H1 (cell line): ENCODE results near the gene EXTL1. TPM values are rescaled to one million over a fixed set of nuclear protein-coding genes. Genes with fewer than 3 reads are reported as not detected.

Experiments
- CTCF ChIA-PET: fragments of 300-600 bp; sonication (Branson Sonifier 250); formaldehyde crosslinking; loops from one replicate; lab custom pipeline; 2021; ENCODE audit not compliant: partially characterized antibody; lab: Charles Lee
- POLR2A ChIA-PET: fragments of 300-600 bp; sonication (Branson Sonifier 250); formaldehyde crosslinking; loops from one replicate; lab custom pipeline; 2021; ENCODE audit warnings: inconsistent platforms; ENCODE audit not compliant: partially characterized antibody; lab: Charles Lee
- DNase-seq, 2 experiments: peaks; one replicate each; pipeline versions ENCODE4 v3.0.0 to v3.0.0-alpha.2; 2010 to 2022; ENCODE audit warnings: low spot score in 2 of 2, low read depth in 1 of 2, mixed read lengths in 1 of 2
- FAIRE-seq: peaks from 2 replicates; lab custom pipeline; 2011; peaks lifted over from hg19 to GRCh38; lab: Jason Lieb, UNC
- H2AFZ ChIP-seq: 2 replicates; pipeline ENCODE4 v1.8.1; 2012; ENCODE audit warnings: low read length, inconsistent platforms
- H2AK5ac ChIP-seq: 2 replicates; pipeline ENCODE4 v1.6.1; 2013; ENCODE audit warnings: low read depth, low read length
- H2BK120ac ChIP-seq: replicated peaks from 2 replicates; pipeline ENCODE3; 2013; ENCODE audit warnings: low read depth, low read length, inconsistent platforms
- H2BK12ac ChIP-seq: 2 replicates; pipeline ENCODE4 v1.6.1; 2013; ENCODE audit warnings: low read depth, low read length
- H2BK15ac ChIP-seq: 2 replicates; pipeline ENCODE4 v1.6.1; 2013; ENCODE audit warnings: low read length
- H2BK20ac ChIP-seq: 2 replicates; pipeline ENCODE4 v1.6.1; 2013; ENCODE audit warnings: low read length
- H2BK5ac ChIP-seq: 2 replicates; pipeline ENCODE4 v1.6.1; 2013; ENCODE audit warnings: low read depth, low read length
- H3K14ac ChIP-seq: 2 replicates; pipeline ENCODE4 v1.6.1; 2013; ENCODE audit warnings: inconsistent platforms; ENCODE audit not compliant: insufficient read length
- H3K18ac ChIP-seq: 2 replicates; pipeline ENCODE4 v1.6.1; 2013; ENCODE audit warnings: low read length; ENCODE audit errors: extremely low read depth
- H3K23ac ChIP-seq: 2 replicates; pipeline ENCODE4 v1.6.1; 2013; ENCODE audit warnings: inconsistent platforms; ENCODE audit not compliant: insufficient read length
- H3K23me2 ChIP-seq: 2 replicates; pipeline ENCODE4 v1.6.1; 2013; ENCODE audit warnings: low read depth, low read length
- H3K27ac ChIP-seq: 2 replicates; pipeline ENCODE4 v1.6.1; 2011; ENCODE audit warnings: low read depth, low read length, inconsistent platforms
- H3K27me3 ChIP-seq, 4 experiments: replicated peaks in 1 of 4; 1 replicate in 1 of 4; 2 replicates in 3 of 4; pipeline versions ENCODE4 v1.6.1 to v1.8.1; 2011 to 2013; ENCODE audit warnings: low read length in 3 of 4, mild to moderate bottlenecking in 3 of 4, inconsistent platforms in 2 of 4, mixed read lengths in 2 of 4, moderate library complexity in 1 of 4; ENCODE audit not compliant: control insufficient read depth in 3 of 4, insufficient read depth in 3 of 4; ENCODE audit errors: extremely low read depth in 1 of 4
- H3K36me3 ChIP-seq, 4 experiments: 2 replicates each; pipeline versions ENCODE4 v1.6.1 to v1.8.1; 2011 to 2013; ENCODE audit warnings: mild to moderate bottlenecking in 4 of 4, low read length in 3 of 4, moderate library complexity in 2 of 4, control low read depth in 1 of 4, inconsistent platforms in 1 of 4; ENCODE audit not compliant: insufficient read depth in 4 of 4, control insufficient read depth in 2 of 4
- H3K4ac ChIP-seq: replicated peaks from 2 replicates; pipeline ENCODE3; 2013; ENCODE audit warnings: low read length, low read depth, mixed read lengths, inconsistent platforms; ENCODE audit not compliant: insufficient read length
- H3K4me1 ChIP-seq, 4 experiments: replicated peaks in 1 of 4; 1 replicate in 1 of 4; 2 replicates in 3 of 4; pipeline versions ENCODE4 v1.6.1 to v1.8.1; 2011 to 2013; ENCODE audit warnings: low read length in 3 of 4, inconsistent platforms in 2 of 4, mixed read lengths in 1 of 4; ENCODE audit not compliant: insufficient read depth in 4 of 4, control insufficient read depth in 3 of 4
- H3K4me2 ChIP-seq, 2 experiments: 2 replicates each; pipeline versions ENCODE4 v1.6.1 to v1.8.1; 2011 to 2013; ENCODE audit warnings: low read depth in 2 of 2, low read length in 2 of 2, control low read depth in 1 of 2, inconsistent platforms in 1 of 2, mild to moderate bottlenecking in 1 of 2; ENCODE audit not compliant: insufficient read depth in 1 of 2
- H3K4me3 ChIP-seq, 4 experiments: fragments of 200-600, 300-600 bp in 1 of 4; sonication (generic), shearing (Covaris generic), sonication (Bioruptor Twin) in 1 of 4; 2 replicates each; pipeline versions ENCODE4 v1.5.1 to v1.8.1; 2011 to 2016; ENCODE audit warnings: low read length in 4 of 4, low read depth in 3 of 4, control low read depth in 2 of 4, inconsistent platforms in 2 of 4, mild to moderate bottlenecking in 2 of 4, mixed read lengths in 1 of 4, moderate library complexity in 1 of 4; ENCODE audit not compliant: insufficient read depth in 2 of 4; ENCODE audit errors: extremely low read depth in 1 of 4
- H3K56ac ChIP-seq: replicated peaks from 2 replicates; pipeline ENCODE3; 2013; ENCODE audit warnings: low read depth, mild to moderate bottlenecking, mixed read lengths, low read length, inconsistent platforms; ENCODE audit not compliant: insufficient read length
- H3K79me1 ChIP-seq: 2 replicates; pipeline ENCODE4 v1.6.1; 2013; ENCODE audit warnings: low read depth, low read length, control low read depth
- H3K79me2 ChIP-seq, 2 experiments: 2 replicates each; pipeline versions ENCODE4 v1.6.1 to v1.8.1; 2012 to 2013; ENCODE audit warnings: low read length in 2 of 2, mild to moderate bottlenecking in 2 of 2, inconsistent platforms in 1 of 2; ENCODE audit not compliant: insufficient read depth in 2 of 2, control insufficient read depth in 1 of 2
- H3K9ac ChIP-seq, 4 experiments: replicated peaks in 1 of 4; 1 replicate in 1 of 4; 2 replicates in 3 of 4; pipeline versions ENCODE4 v1.6.1 to v1.8.1; 2011 to 2013; ENCODE audit warnings: low read depth in 3 of 4, low read length in 3 of 4, control low read depth in 2 of 4, mild to moderate bottlenecking in 2 of 4, moderate library complexity in 2 of 4, inconsistent platforms in 1 of 4; ENCODE audit errors: extremely low read depth in 1 of 4
- H3K9me3 ChIP-seq, 2 experiments: 2 replicates each; pipeline versions ENCODE4 v1.6.1 to v1.8.1; 2012 to 2013; ENCODE audit warnings: mild to moderate bottlenecking in 2 of 2, moderate library complexity in 2 of 2, control low read depth in 1 of 2, inconsistent platforms in 1 of 2, low read depth in 1 of 2, low read length in 1 of 2, mixed read lengths in 1 of 2; ENCODE audit not compliant: insufficient read depth in 2 of 2
- H4K20me1 ChIP-seq, 2 experiments: replicated peaks in 1 of 2; 2 replicates each; pipeline versions ENCODE3 to v1.8.1; 2011 to 2013; ENCODE audit warnings: inconsistent platforms in 2 of 2, low read length in 2 of 2, mild to moderate bottlenecking in 1 of 2; ENCODE audit not compliant: insufficient read depth in 2 of 2, control insufficient read depth in 1 of 2
- H4K5ac ChIP-seq: 2 replicates; pipeline ENCODE4 v1.6.1; 2013; ENCODE audit warnings: low read length, low read depth, mixed read lengths, inconsistent platforms; ENCODE audit not compliant: insufficient read length
- H4K8ac ChIP-seq: 2 replicates; pipeline ENCODE4 v1.8.0; 2013; ENCODE audit warnings: mild to moderate bottlenecking, moderate library complexity, low read length, inconsistent platforms; ENCODE audit not compliant: insufficient read depth; ENCODE audit errors: extremely low read depth
- H4K91ac ChIP-seq: replicated peaks from 2 replicates; pipeline ENCODE3; 2013; ENCODE audit warnings: low read length, mixed read lengths, inconsistent platforms; ENCODE audit not compliant: insufficient read length
- CHD2 ChIP-seq: IDR thresholded peaks from 2 replicates; pipeline ENCODE4 v1.6.1; 2012; ENCODE audit warnings: low read length, improper control_type of control experiment
- EP300 ChIP-seq, 2 experiments: IDR thresholded peaks; 1 replicate in 1 of 2; 2 replicates in 1 of 2; pipeline ENCODE4 v1.6.1; 2011 to 2012; ENCODE audit warnings: low read depth in 2 of 2, low read length in 2 of 2, mild to moderate bottlenecking in 2 of 2, borderline replicate concordance in 1 of 2, inconsistent platforms in 1 of 2, moderate library complexity in 1 of 2
- FOSL1 ChIP-seq: IDR thresholded peaks from 2 replicates; pipeline ENCODE4 v1.6.1; 2011; ENCODE audit warnings: mild to moderate bottlenecking, low read depth, low read length, moderate library complexity; ENCODE audit not compliant: insufficient read depth
- PHF8 ChIP-seq: fragments of 200-600 bp; sonication (generic); conservative IDR thresholded peaks from 2 replicates; pipeline ENCODE4 v1.7.1; 2012; ENCODE audit warnings: low read depth, mild to moderate bottlenecking, inconsistent platforms, low read length, moderate library complexity
- SIN3A ChIP-seq, 2 experiments: IDR thresholded peaks in 1 of 2; conservative IDR thresholded peaks in 1 of 2; 2 replicates each; pipeline ENCODE4 v1.6.1; 2011 to 2012; ENCODE audit warnings: low read length in 2 of 2, improper control_type of control experiment in 1 of 2, low read depth in 1 of 2, mild to moderate bottlenecking in 1 of 2
- SUZ12 ChIP-seq: fragments of 200-600 bp; sonication (generic); IDR thresholded peaks from 2 replicates; pipeline ENCODE4 v1.6.1; 2012; ENCODE audit warnings: mild to moderate bottlenecking, inconsistent platforms, low read length, moderate library complexity, mixed read lengths
- TCF12 ChIP-seq: IDR thresholded peaks from 2 replicates; pipeline ENCODE4 v1.6.1; 2011; ENCODE audit warnings: low read depth, mild to moderate bottlenecking, low read length
- WGBS, 2 experiments: shearing (Covaris generic) in 1 of 2; methylation state at CpG; one replicate each; pipeline versions ENCODE4 v1.1.6 to v1.1.7; 2013 to 2015; ENCODE audit warnings: low lambda C conversion rate in 2 of 2, mixed read lengths in 2 of 2, inconsistent platforms in 1 of 2, low coverage in 1 of 2, missing lambda C conversion rate in 1 of 2; ENCODE audit not compliant: insufficient replicate concordance in 2 of 2, insufficient coverage in 1 of 2, insufficient read length in 1 of 2; ENCODE audit errors: extremely low coverage in 1 of 2, missing lambda C conversion rate in 1 of 2; 5-methylcytosine and 5-hydroxymethylcytosine counted together
- polyA plus RNA-seq, 7 experiments: library from polyadenylated mRNA; depleted of rRNA in 3 of 7; stranded (reverse) in 5 of 7; unstranded in 2 of 7; fragments of >200 nt in 5 of 7; fragments of 200-250 nt in 2 of 7; gene quantifications; 1 replicate in 5 of 7; 2 replicates in 1 of 7; 4 replicates in 1 of 7; pipeline versions ENCODE4 v1.2.1 to v1.2.3, GENCODE V29; 2011 to 2013; ENCODE audit warnings: missing spikeins in 2 of 7, mixed read lengths in 2 of 7
- total RNA-seq: library from RNA; stranded (reverse); fragmentation: NEBNext Ultra II Directional; extraction: Animal tissue kit (Norgen Biotek cat#: 25700); gene quantifications from 2 replicates; pipeline ENCODE4 v1.2.1, GENCODE V29; 2021

The EXTL1 gene
- total and polyA plus RNA-seq, 2 of the 8 experiments (the other 6 are each of a cell fraction or from before 2014, with no cell fraction given): 0.89 to 1.2 TPM

DNA sequence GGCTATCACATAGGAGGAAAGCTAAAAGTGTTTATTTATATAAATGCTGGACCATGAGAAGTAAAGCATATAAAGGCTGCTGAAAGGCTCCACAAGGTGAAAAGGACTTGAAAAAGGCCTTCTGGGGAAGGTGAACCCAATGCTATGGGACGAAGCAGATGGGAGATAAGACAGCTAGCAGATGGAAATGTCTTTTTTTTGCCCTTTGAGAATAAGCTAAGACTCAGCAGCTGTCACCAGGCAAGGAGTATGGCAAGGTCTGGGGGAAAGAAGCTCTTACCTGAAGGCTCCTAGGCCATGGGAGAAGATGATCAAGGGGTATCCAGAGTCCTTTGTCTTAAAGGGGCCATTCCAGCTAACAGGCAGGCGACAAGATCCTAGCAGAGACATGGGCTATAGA is 33.6 kb upstream of the EXTL1 start:
- no peak overlapping the region for H2BK20ac ChIP-seq
- peaks cover 0 to 3% (median 0%) of the 10 kb centered on the region in 4 experiments; a peak in 2 of 7 replicates for H3K4me1 ChIP-seq
- no peak overlapping the region for H3K4ac ChIP-seq
- ChIA-PET CTCF (interaction anchor here (1.0 to 20.0 kb wide), 12 partner anchors 9 to 285 kb away, joined by 3 to 330 read pairs (median 4); partner anchors contain the start of genes PAFAH2 and STMN1), POLR2A (interaction anchor here (0.6 to 2.1 kb wide), 4 partner anchors 9 to 425 kb away, joined by 3 to 7 read pairs (median 5); partner anchors contain the start of gene PAFAH2)
- H3K79me1 ChIP-seq: no peaks in the 10 kb centered on the region
- no peak overlapping the region for H2BK15ac ChIP-seq
- H3K14ac ChIP-seq: no peak overlapping the region
- H3K23ac ChIP-seq: no peak overlapping the region
- no peak overlapping the region for H4K8ac ChIP-seq
- 79% methylated on average over 2 of the region's 2 CpGs; no CpG with 5 or more reads in 1 of the 2 experiments for WGBS, 2 experiments
- H2BK120ac ChIP-seq: no peak overlapping the region
- H3K9me3 ChIP-seq: no peaks in the 10 kb centered on the region
- no peaks in the 10 kb centered on the region; a peak in 1 of 7 replicates for H3K27me3 ChIP-seq
- no peak overlapping the region for H3K4me3 ChIP-seq
- H4K20me1 ChIP-seq: no peaks in the 10 kb centered on the region
- peaks cover 2 to 23% (median 15%) of the 10 kb centered on the region in 4 experiments; a peak in 5 of 8 replicates for H3K36me3 ChIP-seq
- no peak for FAIRE-seq
- no peak overlapping the region for H2AFZ ChIP-seq
- no peak overlapping the region for H3K56ac ChIP-seq
- H2BK12ac ChIP-seq: no peak overlapping the region
- H3K23me2 ChIP-seq: no peaks in the 10 kb centered on the region
- H3K18ac ChIP-seq: no peak overlapping the region
- H3K4me2 ChIP-seq: no peak overlapping the region
- peaks cover 0 to 2% of the 10 kb centered on the region in 2 experiments; a peak in 1 of 4 replicates for H3K79me2 ChIP-seq
- no peak overlapping the region for H4K5ac ChIP-seq
- no peak for DNase-seq
- no peak overlapping the region for H3K9ac ChIP-seq
- TF ChIP-seq CHD2 (no peak), EP300 (IDR thresholded peaks at IDR 0.05; ENCODE audit: borderline replicate concordance in 1 of 2, low read depth in 2 of 2, low read length in 2 of 2) (no peak), FOSL1 (no peak), TCF12 (no peak), PHF8 (no peak), SIN3A (conservative IDR thresholded peaks at IDR 0.05 in 1 of 2, IDR thresholded peaks at IDR 0.05 in 1 of 2; ENCODE audit: low read depth in 1 of 2, low read length in 2 of 2) (no peak), SUZ12 (no peak)
- no peak overlapping the region for H2AK5ac ChIP-seq
- H4K91ac ChIP-seq: no peak overlapping the region
- H2BK5ac ChIP-seq: no peak overlapping the region
- H3K27ac ChIP-seq: no peak overlapping the region
